Right lobe of liver (tissue), 4 donors: Measurements from ENCODE around the gene TNFRSF1A.

Experiments
- CTCF ChIP-seq, 4 donors: fragments of 200-600 bp in 3 of 4; fragments of 450-650 bp in 1 of 4; IDR thresholded peaks; one replicate each; pipeline versions ENCODE4 v1.5.1 to v1.8.0; 2016 to 2022; ENCODE audit warnings: antibody characterized with exemption in 4 of 4, mild to moderate bottlenecking in 2 of 4
- POLR2A ChIP-seq: fragments of 450-650 bp; IDR thresholded peaks from one replicate; pipeline ENCODE4 v1.6.1; 2017; ENCODE audit warnings: antibody characterized with exemption, mild to moderate bottlenecking
- donor health status: DM: no; HTN: no; CAD: no.
- donor health status: DM: no; HTN: no; CAD: no.
- donor health status: DM: no; HTN: yes; CAD: no.

GRCh38 chr12:6347367-6348338 is 5.8 kb upstream of the TNFRSF1A start:
- TF ChIP-seq POLR2A, result no peak
- no peak for TF ChIP-seq CTCF (IDR thresholded peaks at IDR 0.05)
